LNCAP (cell line): Measurements from ENCODE around the gene NCS1.

Experiments
- TF ChIP-seq, protein P1 (sequence below): fragments of 450-650 bp; IDR thresholded peaks from 2 replicates; pipeline ENCODE4 v1.5.1; 2017; ENCODE audit warnings: mild to moderate bottlenecking

The NCS1 gene

GRCh38 chr9:130172858-130173665, 858 bp downstream of the NCS1 start:
- TF ChIP-seq, protein P1, sequence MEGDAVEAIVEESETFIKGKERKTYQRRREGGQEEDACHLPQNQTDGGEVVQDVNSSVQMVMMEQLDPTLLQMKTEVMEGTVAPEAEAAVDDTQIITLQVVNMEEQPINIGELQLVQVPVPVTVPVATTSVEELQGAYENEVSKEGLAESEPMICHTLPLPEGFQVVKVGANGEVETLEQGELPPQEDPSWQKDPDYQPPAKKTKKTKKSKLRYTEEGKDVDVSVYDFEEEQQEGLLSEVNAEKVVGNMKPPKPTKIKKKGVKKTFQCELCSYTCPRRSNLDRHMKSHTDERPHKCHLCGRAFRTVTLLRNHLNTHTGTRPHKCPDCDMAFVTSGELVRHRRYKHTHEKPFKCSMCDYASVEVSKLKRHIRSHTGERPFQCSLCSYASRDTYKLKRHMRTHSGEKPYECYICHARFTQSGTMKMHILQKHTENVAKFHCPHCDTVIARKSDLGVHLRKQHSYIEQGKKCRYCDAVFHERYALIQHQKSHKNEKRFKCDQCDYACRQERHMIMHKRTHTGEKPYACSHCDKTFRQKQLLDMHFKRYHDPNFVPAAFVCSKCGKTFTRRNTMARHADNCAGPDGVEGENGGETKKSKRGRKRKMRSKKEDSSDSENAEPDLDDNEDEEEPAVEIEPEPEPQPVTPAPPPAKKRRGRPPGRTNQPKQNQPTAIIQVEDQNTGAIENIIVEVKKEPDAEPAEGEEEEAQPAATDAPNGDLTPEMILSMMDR = peak; percentile 16; the same call in 1 of the 2 replicates

GRCh38 chr9:130173666-130173983, 1.4 kb downstream of the NCS1 start:
- TF ChIP-seq, protein P1 = no peak

GRCh38 chr9:130174025-130174424, 1.8 kb downstream of the NCS1 start:
- TF ChIP-seq, protein P1 = no peak

DNA sequence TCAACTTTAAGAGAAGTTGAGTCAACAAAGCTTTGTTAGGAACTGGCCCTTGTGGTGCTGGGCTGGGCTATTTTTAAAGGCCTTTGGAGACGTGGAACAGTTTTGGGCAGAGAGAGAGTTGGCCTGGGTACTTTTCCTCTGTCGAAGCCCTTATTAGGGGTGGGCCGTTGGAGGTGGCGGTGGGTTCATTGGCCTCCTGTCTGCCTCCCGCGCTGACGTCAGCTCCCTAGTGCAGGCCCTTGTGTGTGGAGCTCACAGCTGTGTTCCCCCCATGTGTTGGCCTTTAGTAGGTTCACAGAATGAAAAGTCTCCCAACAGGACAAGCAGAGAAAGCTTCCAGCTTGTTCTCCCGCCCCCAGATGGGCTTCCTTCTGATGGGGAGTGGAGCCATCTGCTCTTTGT, 2.7 kb downstream of the NCS1 start:
- TF ChIP-seq, protein P1 = no peak

DNA sequence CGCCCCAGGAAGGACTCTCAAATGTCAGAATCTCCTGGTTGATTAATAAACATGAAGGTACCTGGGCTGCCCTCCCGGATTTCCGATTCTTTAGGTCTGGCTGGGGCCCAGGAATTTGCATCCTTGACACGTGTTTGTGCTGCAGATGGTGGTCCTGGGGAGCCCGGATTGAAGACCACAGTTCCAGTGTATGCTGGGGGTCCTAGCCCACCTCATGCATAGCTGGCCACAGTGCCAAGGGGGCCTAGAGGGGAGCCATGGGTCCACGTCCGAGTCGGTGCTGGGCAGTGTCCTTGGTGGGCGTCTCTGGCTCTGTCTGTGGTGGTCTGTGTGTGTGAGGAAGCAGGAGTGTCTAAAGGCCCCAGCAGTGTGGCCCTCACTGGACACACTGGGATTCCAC, 3.2 kb downstream of the NCS1 start:
- TF ChIP-seq, protein P1 = no peak

DNA sequence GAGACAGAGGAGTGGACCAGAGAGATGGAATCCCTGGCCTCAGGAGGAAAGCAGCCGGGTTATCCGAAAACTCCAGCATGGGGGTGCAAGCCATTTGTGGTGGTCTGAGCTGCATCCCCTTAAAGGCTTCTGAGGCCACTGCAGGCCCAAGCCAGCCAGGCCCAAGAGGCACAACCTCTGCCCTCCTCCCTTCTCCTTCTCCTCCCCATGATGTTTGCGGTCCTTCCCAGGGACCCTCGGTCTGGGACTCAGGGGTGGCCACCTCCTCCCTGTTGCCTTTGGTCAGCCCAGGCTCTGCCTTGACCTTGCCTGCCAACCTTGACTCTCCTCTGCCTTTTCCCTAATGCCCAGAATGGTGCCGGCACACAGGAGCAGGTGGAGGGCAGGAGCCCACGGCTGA, 4.6 kb downstream of the NCS1 start:
- TF ChIP-seq, protein P1 = no peak

- TF ChIP-seq, protein P1 = no peak
Measured at GRCh38 chr9:130177898-130178805, 5.9 kb downstream of the NCS1 start.
